Psoas muscle (tissue), 8 donors: ENCODE results near the gene RIMBP2. TPM values are rescaled to one million over a fixed set of nuclear protein-coding genes. Genes with fewer than 3 reads are reported as not detected.

Source experiments
- ATAC-seq, 4 donors: fragments of 200-7000 bp; cut with Tn5 transposase; one replicate each; pipeline ENCODE4 v1.9.1; 2020; ENCODE audit warnings: moderate library complexity in 3 of 4, mild to moderate bottlenecking in 2 of 4
- DNase-seq, 2 donors: peaks; one replicate each; pipeline ENCODE4 v3.0.0-alpha.2; 2020
- H3K27ac ChIP-seq: fragments of 200-600 bp; one replicate; pipeline ENCODE4 v1.8.0; 2022
- H3K27me3 ChIP-seq, 3 donors: fragments of 200-600 bp in 1 of 3; one replicate each; pipeline versions ENCODE4 v1.6.1 to v1.8.0; 2013 to 2022; ENCODE audit warnings: low read length in 2 of 3, mild to moderate bottlenecking in 2 of 3, moderate library complexity in 1 of 3; ENCODE audit not compliant: insufficient read depth in 3 of 3
- H3K36me3 ChIP-seq, 2 donors: fragments of 200-600 bp in 1 of 2; one replicate each; pipeline versions ENCODE4 v1.6.1 to v1.8.0; 2013 to 2022; ENCODE audit warnings: low read depth in 1 of 2, mild to moderate bottlenecking in 1 of 2, moderate library complexity in 1 of 2; ENCODE audit not compliant: insufficient read depth in 1 of 2
- H3K4me1 ChIP-seq: fragments of 200-600 bp; one replicate; pipeline ENCODE4 v1.8.0; 2022
- H3K4me3 ChIP-seq: fragments of 200-600 bp; one replicate; pipeline ENCODE4 v1.8.0; 2022; ENCODE audit warnings: mild to moderate bottlenecking
- H3K9me3 ChIP-seq: fragments of 200-600 bp; one replicate; pipeline ENCODE4 v1.8.0; 2022
- WGBS, 3 donors: extraction: QIAGEN DNeasy Blood & Tissue Kit; methylation state at CpG; one replicate each; pipeline versions ENCODE4 v1.1.6 to v1.1.7; 2013; 5-methylcytosine and 5-hydroxymethylcytosine counted together
- intact Hi-C, 2 donors: fragments of 100-400 bp; cut with DNase I; formaldehyde crosslinking; loops; one replicate each; pipeline versions ENCODE4 v1.11.0 to v1.14.2; 2022
- polyA plus RNA-seq, 3 donors: library from polyadenylated mRNA; stranded (reverse); fragments of 200-250 nt; gene quantifications; one replicate each; pipeline ENCODE4 v1.2.3, GENCODE V29; 2013
- total RNA-seq, 4 donors: library from RNA; stranded (reverse); fragmentation: NEBNext Ultra II Directional in 2 of 4; extraction: Animal tissue kit (Norgen Biotek cat#: 25700) in 2 of 4; gene quantifications; one replicate each; pipeline versions ENCODE4 v1.2.1 to v1.2.4, GENCODE V29; 2021 to 2023
- TF ChIP-seq, protein P1 (sequence below): fragments of 200-600 bp; IDR thresholded peaks from one replicate; pipeline ENCODE4 v1.8.0; 2022; ENCODE audit warnings: antibody characterized with exemption
- donor health status: healthy with polysubstance abuse.
- donor health status: DM: no; HTN: no; CAD: no; lungs with moderate emphysema.
- donor health status: Bipolar disorder and iron deficiency.
- donor health status: healthy.
- donor health status: DM: yes; HTN: yes; CAD: no.
- donor health status: DM: no; HTN: no; CAD: no.
- donor health status: DM: no; HTN: no; CAD: no.
- donor health status: DM: yes; HTN: yes; CAD: no.

RIMBP2 gene
- total and polyA plus RNA-seq, 7 donors: 0.05 to 1.2 (median 0.21) TPM

GRCh38 chr12:130563323-130563722, 152.8 kb downstream of the RIMBP2 start:
- Histone ChIP-seq H3K27me3 (peaks cover 0 to 6% (median 2%) of the 10 kb centered on the region in 3 donors), H3K27ac (no peak overlapping the region), H3K9me3 (peaks cover 4% of the 10 kb centered on the region), H3K36me3 (no peaks in the 10 kb centered on the region), H3K4me3 (no peak overlapping the region), H3K4me1 (no peaks in the 10 kb centered on the region)
- DNase-seq (no peak), ATAC-seq (no peak)
- 65 to 77% (median 69%) methylated on average over 2 of the region's 2 CpGs for WGBS, 3 donors
- TF ChIP-seq, protein P1, sequence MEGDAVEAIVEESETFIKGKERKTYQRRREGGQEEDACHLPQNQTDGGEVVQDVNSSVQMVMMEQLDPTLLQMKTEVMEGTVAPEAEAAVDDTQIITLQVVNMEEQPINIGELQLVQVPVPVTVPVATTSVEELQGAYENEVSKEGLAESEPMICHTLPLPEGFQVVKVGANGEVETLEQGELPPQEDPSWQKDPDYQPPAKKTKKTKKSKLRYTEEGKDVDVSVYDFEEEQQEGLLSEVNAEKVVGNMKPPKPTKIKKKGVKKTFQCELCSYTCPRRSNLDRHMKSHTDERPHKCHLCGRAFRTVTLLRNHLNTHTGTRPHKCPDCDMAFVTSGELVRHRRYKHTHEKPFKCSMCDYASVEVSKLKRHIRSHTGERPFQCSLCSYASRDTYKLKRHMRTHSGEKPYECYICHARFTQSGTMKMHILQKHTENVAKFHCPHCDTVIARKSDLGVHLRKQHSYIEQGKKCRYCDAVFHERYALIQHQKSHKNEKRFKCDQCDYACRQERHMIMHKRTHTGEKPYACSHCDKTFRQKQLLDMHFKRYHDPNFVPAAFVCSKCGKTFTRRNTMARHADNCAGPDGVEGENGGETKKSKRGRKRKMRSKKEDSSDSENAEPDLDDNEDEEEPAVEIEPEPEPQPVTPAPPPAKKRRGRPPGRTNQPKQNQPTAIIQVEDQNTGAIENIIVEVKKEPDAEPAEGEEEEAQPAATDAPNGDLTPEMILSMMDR: no peak
- intact Hi-C loops: no loop called here

DNA sequence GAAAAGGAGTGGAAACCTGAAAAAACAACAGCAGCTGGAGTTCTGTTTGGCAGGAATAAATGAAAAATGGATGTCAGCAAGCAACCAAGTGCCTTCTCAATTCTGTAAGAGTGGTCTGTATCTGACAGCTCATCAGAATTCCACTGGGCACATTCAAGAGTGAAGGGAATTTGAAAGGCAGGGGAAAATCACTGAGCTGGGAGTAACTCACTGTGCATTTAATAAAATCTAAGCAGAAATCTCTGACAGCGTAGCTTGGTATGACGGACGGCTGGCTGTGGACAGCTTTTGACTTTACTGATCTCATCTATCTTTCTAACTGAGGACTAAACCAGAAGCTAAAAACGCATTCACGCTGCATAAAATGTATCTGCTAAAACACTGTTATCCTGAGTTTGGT, 153.4 kb downstream of the RIMBP2 start:
- H3K9me3 ChIP-seq: peaks cover 4% of the 10 kb centered on the region
- H3K4me1 ChIP-seq: no peaks in the 10 kb centered on the region
- peaks cover 0 to 8% (median 2%) of the 10 kb centered on the region in 3 donors for H3K27me3 ChIP-seq
- no peak overlapping the region for H3K4me3 ChIP-seq
- DNase-seq: no peak
- TF ChIP-seq, protein P1: no peak
- H3K27ac ChIP-seq: no peak overlapping the region
- intact Hi-C loops: no loop called here
- WGBS, 3 donors: 65 to 86% (median 68%) methylated on average over 5 of the region's 5 CpGs
- no peaks in the 10 kb centered on the region for H3K36me3 ChIP-seq
- ATAC-seq: no peak

DNA sequence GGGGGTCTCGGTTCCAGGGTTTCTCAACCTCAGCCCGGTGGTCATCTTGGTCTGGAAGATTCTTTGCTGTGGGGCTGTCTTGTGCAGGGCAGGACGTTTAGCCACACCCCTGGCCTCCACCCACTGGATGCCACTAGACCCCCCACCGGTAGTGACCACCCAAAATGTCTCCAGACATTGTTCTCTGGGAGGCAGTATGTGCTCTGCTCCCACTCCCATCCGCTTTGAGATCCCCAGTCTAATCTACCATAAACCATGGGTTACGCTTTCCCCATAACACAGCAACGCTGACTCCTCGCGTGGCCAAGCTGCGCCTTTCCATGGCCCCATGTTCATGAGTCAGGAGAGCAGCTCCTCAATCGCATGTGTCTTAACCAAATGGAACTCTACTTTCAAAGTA, 155.8 kb downstream of the RIMBP2 start:
- WGBS, 3 donors: 79 to 87% (median 80%) methylated on average over 11 of the region's 11 CpGs
- H3K4me1 ChIP-seq: no peaks in the 10 kb centered on the region
- no peaks in the 10 kb centered on the region for H3K36me3 ChIP-seq
- no peak overlapping the region for H3K4me3 ChIP-seq
- H3K27ac ChIP-seq: no peak overlapping the region
- DNase-seq (no peak), ATAC-seq (no peak)
- H3K27me3 ChIP-seq: peaks cover 0 to 19% (median 4%) of the 10 kb centered on the region in 3 donors
- TF ChIP-seq, protein P1: no peak
- intact Hi-C loops: no loop called here
- H3K9me3 ChIP-seq: peaks cover 4% of the 10 kb centered on the region

GRCh38 chr12:130559806-130560205, 156.3 kb downstream of the RIMBP2 start:
- H3K4me1 ChIP-seq: no peaks in the 10 kb centered on the region
- H3K4me3 ChIP-seq: no peak overlapping the region
- peaks cover 0 to 19% (median 4%) of the 10 kb centered on the region in 3 donors for H3K27me3 ChIP-seq
- H3K9me3 ChIP-seq: no peaks in the 10 kb centered on the region
- TF ChIP-seq, protein P1: no peak
- intact Hi-C loops: no loop called here
- no peak for ATAC-seq
- 72 to 80% (median 76%) methylated on average over 7 of the region's 7 CpGs for WGBS, 3 donors
- H3K27ac ChIP-seq: no peak overlapping the region
- no peaks in the 10 kb centered on the region for H3K36me3 ChIP-seq
- no peak for DNase-seq
